ENCODE results near the gene MMP15.
"Not testable (repeated sequence)": the region's sequence is repeated elsewhere in the genome, so short reads cannot be mapped to it uniquely, and the experiment has no call there.

Gene MMP15

DNA sequence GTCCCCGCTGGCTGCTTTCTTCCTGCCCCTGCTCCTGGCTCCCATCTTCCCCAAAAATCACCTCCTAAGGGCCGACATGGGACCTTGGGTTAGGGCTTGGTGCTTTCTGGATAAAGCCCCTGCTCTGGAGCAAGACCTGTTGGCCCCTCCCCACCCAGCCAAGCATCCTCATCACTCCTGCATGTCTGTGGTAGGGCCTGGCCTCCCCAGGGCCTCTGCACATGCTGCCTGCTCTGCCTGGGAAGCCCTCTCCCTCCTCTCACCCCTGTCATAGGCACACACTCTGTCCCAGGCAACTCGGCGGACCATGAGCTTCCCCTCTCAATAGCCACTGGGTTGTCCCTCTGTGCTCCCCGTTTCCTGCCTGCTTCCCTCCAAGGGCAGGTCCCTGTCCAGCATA lies 68.5 kb downstream of the MMP15 start:
- no peak for DNase-seq

DNA sequence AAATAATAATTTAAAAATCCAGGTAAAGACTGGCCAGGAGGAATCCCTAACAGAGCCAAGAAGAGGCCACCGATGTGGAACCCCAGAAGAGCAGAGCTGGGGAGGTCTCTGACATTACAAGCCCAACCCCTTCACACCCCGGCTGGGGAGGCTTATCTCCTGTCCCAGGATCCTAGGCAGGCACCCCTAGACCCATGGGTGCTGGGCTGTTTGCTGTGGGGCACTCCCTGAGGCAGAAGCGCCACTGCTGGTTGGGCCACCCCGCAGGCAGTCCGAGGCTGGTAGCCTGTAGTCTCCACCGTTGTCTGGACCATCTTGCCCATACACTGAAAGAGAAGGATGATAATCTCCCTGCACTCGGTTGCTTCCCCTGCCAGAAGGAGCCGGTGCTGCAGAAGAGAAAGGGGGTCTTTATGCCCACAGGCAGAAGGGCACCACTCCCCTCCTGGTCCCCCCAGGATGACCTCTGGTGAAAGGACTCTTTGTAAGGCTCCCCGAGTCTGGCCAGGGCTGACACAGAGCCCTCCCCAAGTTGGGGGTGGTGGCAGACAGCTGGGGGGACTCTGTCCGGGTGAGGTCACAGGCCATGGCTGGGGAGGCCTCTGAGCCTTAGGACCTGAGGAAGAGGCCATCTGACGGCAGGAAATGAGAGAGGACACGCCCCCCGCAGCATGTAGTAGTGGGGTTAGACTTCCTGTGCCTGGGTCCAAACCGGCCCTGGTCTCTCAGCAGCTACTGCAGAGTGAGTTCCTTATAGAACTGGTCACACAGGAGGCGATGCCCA lies 69.4 kb downstream of the MMP15 start:
- DNase-seq, result no peak

GRCh38 chr16:58095575-58095960 lies 70.0 kb downstream of the MMP15 start:
- DNase-seq, result not testable (repeated sequence)

GRCh38 chr16:58096249-58096648 lies 70.7 kb downstream of the MMP15 start:
- no peak for DNase-seq

Data from activated CD4-positive, CD25-positive, alpha-beta regulatory T cell treated with anti-CD3 and anti-CD28 coated beads, Interleukin-2, amount 50 U/mL, for 72 hours (primary cell).